Thyroid gland (tissue), 4 donors: ENCODE data around the gene GAB3. TPM values are rescaled to one million over a fixed set of nuclear protein-coding genes. Genes with fewer than 3 reads are reported as not detected.

Experiments used
- DNase-seq, 2 donors: peaks; one replicate each; pipeline ENCODE4 v3.0.0-alpha.2; 2019
- H3K27ac ChIP-seq, 3 donors: fragments of 200-600 bp; sonication (generic); 1 replicate in 2 of 3; 2 replicates in 1 of 3; pipeline ENCODE4 v1.5.1; 2016 to 2019; ENCODE audit warnings: mild to moderate bottlenecking in 1 of 3, moderate library complexity in 1 of 3
- H3K27me3 ChIP-seq: fragments of 200-600 bp; sonication (generic); one replicate; pipeline ENCODE4 v1.5.1; 2019
- H3K36me3 ChIP-seq, 2 donors: fragments of 200-600 bp; sonication (generic); one replicate each; pipeline ENCODE4 v1.5.1; 2016 to 2019
- H3K4me1 ChIP-seq, 2 donors: fragments of 200-600 bp; sonication (generic); one replicate each; pipeline ENCODE4 v1.5.1; 2017 to 2019
- H3K4me3 ChIP-seq, 3 donors: fragments of 200-600 bp; sonication (generic); replicated peaks in 1 of 3; 1 replicate in 2 of 3; 2 replicates in 1 of 3; pipeline ENCODE4 v1.5.1; 2016; ENCODE audit warnings: mild to moderate bottlenecking in 1 of 3
- H3K9me3 ChIP-seq: fragments of 200-600 bp; sonication (generic); one replicate; pipeline ENCODE4 v1.5.1; 2017
- POLR2A ChIP-seq, 2 donors: fragments of 450-650 bp; IDR thresholded peaks; one replicate each; pipeline ENCODE4 v1.6.1; 2017; ENCODE audit warnings: antibody characterized with exemption in 2 of 2, mild to moderate bottlenecking in 2 of 2, moderate library complexity in 1 of 2
- WGBS, 2 donors: methylation state at CpG; one replicate each; pipeline ENCODE4 v1.1.5; 2017; 5-methylcytosine and 5-hydroxymethylcytosine counted together
- intact Hi-C: fragments of 100-400 bp; cut with DNase I; formaldehyde crosslinking; loops from one replicate; pipeline ENCODE4 v1.15.1; 2023
- total RNA-seq, 4 donors: library from RNA; depleted of rRNA; stranded (reverse); fragments of >200 nt; gene quantifications; one replicate each; pipeline ENCODE4 v1.2.3, GENCODE V29; 2016
- TF ChIP-seq, protein P1 (sequence below), 6 experiments: fragments of 200-600 bp in 3 of 6; fragments of 450-650 bp in 3 of 6; sonication (generic) in 3 of 6; IDR thresholded peaks; one replicate each; pipeline ENCODE4 v1.5.1; 2016 to 2019; ENCODE audit warnings: antibody characterized with exemption in 6 of 6, mild to moderate bottlenecking in 2 of 6, inconsistent platforms in 1 of 6, moderate library complexity in 1 of 6

GAB3 gene
- total RNA-seq, 4 donors from 2014 or later, result 5.8 to 10.2 (median 8.1) TPM

- intact Hi-C loops, result no loop called here
- no peak for TF ChIP-seq POLR2A (IDR thresholded peaks at IDR 0.05)
- TF ChIP-seq, protein P1, sequence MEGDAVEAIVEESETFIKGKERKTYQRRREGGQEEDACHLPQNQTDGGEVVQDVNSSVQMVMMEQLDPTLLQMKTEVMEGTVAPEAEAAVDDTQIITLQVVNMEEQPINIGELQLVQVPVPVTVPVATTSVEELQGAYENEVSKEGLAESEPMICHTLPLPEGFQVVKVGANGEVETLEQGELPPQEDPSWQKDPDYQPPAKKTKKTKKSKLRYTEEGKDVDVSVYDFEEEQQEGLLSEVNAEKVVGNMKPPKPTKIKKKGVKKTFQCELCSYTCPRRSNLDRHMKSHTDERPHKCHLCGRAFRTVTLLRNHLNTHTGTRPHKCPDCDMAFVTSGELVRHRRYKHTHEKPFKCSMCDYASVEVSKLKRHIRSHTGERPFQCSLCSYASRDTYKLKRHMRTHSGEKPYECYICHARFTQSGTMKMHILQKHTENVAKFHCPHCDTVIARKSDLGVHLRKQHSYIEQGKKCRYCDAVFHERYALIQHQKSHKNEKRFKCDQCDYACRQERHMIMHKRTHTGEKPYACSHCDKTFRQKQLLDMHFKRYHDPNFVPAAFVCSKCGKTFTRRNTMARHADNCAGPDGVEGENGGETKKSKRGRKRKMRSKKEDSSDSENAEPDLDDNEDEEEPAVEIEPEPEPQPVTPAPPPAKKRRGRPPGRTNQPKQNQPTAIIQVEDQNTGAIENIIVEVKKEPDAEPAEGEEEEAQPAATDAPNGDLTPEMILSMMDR (IDR thresholded peaks at IDR 0.05), result no peak
- Histone ChIP-seq H3K27ac (peak overlapping the region in 1 of 3 donors; percentile 46), H3K4me1 (peaks cover 0 to 3% of the 10 kb centered on the region in 2 donors), H3K36me3 (no peaks in the 10 kb centered on the region), H3K9me3 (no peaks in the 10 kb centered on the region), H3K4me3 (peak overlapping the region in 1 of 3 donors; percentile 37), H3K27me3 (no peaks in the 10 kb centered on the region)
- peak in 1 of 2 donors; percentile 15 for DNase-seq
- WGBS, 2 donors, result 14 to 18% methylated on average over 3 of the region's 20 CpGs
Observed at GRCh38 chrX:154751203-154751668, 359 bp upstream of the GAB3 start.

- no peak for TF ChIP-seq POLR2A (IDR thresholded peaks at IDR 0.05)
- TF ChIP-seq, protein P1 (IDR thresholded peaks at IDR 0.05), result no peak
- no peak for DNase-seq
- Histone ChIP-seq H3K9me3 (no peaks in the 10 kb centered on the region), H3K27ac (peak overlapping the region in 2 of 3 donors; percentile 51 to 61), H3K36me3 (no peaks in the 10 kb centered on the region), H3K27me3 (no peaks in the 10 kb centered on the region), H3K4me3 (peak overlapping the region in 2 of 3 donors; percentile 32 to 37), H3K4me1 (peaks cover 0 to 3% of the 10 kb centered on the region in 2 donors)
- intact Hi-C loops, result no loop called here
- WGBS, 2 donors, result 33 to 41% methylated on average over 6 of the region's 6 CpGs
Observed at GRCh38 chrX:154749856-154750255, 1.0 kb downstream of the GAB3 start.

DNA sequence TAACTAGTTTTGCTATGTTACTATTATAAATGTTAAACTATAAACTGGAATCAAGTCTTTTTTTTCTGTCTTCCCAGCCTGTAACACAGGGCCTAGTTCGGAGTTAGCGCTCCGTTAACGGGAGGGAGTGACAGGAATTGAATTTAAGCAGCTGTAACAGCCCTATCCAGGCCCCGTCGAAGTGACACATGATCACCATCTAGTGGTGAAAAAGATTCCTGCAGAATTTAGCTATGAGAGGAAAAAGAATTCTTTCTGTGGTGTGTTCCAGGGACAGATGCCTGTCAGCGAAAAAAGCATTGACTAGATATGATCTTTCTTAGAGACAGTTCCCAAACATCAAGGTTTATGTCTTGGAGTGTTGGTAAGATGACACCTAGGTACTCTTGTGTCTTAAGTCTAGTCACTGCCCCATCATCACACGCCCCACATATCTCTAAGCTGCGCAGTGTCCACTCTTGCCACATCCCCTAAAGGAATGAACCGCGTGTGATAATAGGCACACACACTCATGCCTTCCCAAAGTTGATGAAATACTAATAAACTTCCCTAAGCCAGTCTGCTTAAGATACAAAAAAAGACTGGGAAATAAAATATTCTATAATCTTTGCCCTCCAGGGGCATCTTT is 2.1 kb downstream of the GAB3 start:
- TF ChIP-seq, protein P1 (IDR thresholded peaks at IDR 0.05), result peak; percentile 40 to 72 (median 62)
- TF ChIP-seq POLR2A (IDR thresholded peaks at IDR 0.05), result no peak

DNA sequence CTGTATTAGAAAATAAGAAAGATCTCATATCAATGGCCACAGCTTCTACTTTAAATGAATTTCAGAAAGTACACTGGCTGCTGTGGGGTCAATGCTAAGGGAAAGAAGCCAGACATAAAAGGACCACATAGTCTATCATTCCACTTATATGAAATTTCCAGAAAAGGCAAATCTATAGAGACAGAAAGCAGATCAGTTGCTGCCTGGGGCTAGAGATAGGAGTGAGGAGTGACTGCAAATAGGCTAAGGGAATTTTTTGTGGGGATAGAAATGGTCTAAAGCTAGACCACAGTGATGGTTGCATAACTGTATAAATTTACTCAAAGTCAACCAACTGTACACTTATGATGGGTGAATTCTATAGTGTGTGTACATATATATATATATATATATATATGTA is 8.3 kb downstream of the GAB3 start:
- H3K9me3 ChIP-seq, result no peaks in the 10 kb centered on the region
- H3K27me3 ChIP-seq, result no peaks in the 10 kb centered on the region
- intact Hi-C loops, result no loop called here
- no peaks in the 10 kb centered on the region for H3K36me3 ChIP-seq
- no peak overlapping the region for H3K27ac ChIP-seq
- TF ChIP-seq, protein P1 (IDR thresholded peaks at IDR 0.05), result no peak
- TF ChIP-seq POLR2A (IDR thresholded peaks at IDR 0.05), result no peak
- no peaks in the 10 kb centered on the region for H3K4me1 ChIP-seq
- H3K4me3 ChIP-seq, result no peak overlapping the region
- DNase-seq, result no peak

More for the DNA sequence above, 2.1 kb downstream of the GAB3 start:
- Histone ChIP-seq H3K36me3 (no peaks in the 10 kb centered on the region), H3K9me3 (no peaks in the 10 kb centered on the region), H3K27me3 (no peaks in the 10 kb centered on the region), H3K4me3 (no peak overlapping the region), H3K4me1 (peaks cover 0 to 3% of the 10 kb centered on the region in 2 donors), H3K27ac (no peak overlapping the region)
- intact Hi-C loops, result no loop called here
- 31 to 32% methylated on average over 11 of the region's 11 CpGs for WGBS, 2 donors
- DNase-seq, result peak; percentile 30 to 43

DNA sequence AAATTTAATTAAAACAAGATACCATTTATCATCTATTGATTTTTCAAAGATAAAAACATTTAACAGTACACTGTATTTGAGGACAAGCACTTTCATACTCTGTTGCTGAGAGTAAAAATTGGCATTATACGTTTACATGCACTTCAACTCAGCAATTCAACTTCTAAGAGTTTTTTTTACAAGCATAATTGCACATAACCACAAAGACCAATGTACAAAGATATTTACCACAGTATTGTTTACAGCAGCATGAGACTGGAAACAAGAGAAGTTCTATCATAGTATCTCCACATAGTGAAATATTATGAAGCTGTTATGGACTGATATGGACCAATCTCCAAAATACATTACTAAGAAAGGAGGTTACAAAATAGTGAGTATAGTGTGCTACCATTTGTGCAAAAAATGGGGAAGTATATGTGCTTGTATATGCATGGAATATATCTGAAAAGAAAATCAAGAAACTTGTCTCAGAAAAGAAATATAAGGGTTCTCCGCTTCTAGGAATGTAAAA is 10.9 kb downstream of the GAB3 start:
- WGBS, 2 donors, result 85 to 88% methylated on average over 2 of the region's 2 CpGs
- Histone ChIP-seq H3K36me3 (no peaks in the 10 kb centered on the region), H3K9me3 (no peaks in the 10 kb centered on the region), H3K27me3 (no peaks in the 10 kb centered on the region), H3K27ac (no peak overlapping the region), H3K4me1 (peaks cover 0 to 15% of the 10 kb centered on the region in 2 donors), H3K4me3 (no peak overlapping the region)
- intact Hi-C loops, result no loop called here
- no peak for DNase-seq
- TF ChIP-seq, protein P1 (IDR thresholded peaks at IDR 0.05), result no peak
- no peak for TF ChIP-seq POLR2A (IDR thresholded peaks at IDR 0.05)
